Thoracic aorta (tissue), 2 donors: ENCODE results near the gene COL15A1. TPM values are rescaled to one million over a fixed set of nuclear protein-coding genes. Genes with fewer than 3 reads are reported as not detected.
A peak's percentile ranks its signal among the peaks of the same experiment; 100 is the strongest.

Experiments used
- ATAC-seq: fragments of 150-250 bp; one replicate; pipeline ENCODE4 v1.8.0; 2017; ENCODE audit warnings: low read depth; ENCODE audit not compliant: insufficient number of reproducible peaks, low FRiP score
- DNase-seq: peaks from one replicate; pipeline ENCODE4 v3.0.0-alpha.2; 2020; ENCODE audit warnings: low spot score
- H3K27ac ChIP-seq, 2 donors: fragments of 200-600 bp; sonication (generic); 1 replicate in 1 of 2; 2 replicates in 1 of 2; pipeline ENCODE4 v1.5.1; 2016; ENCODE audit warnings: mild to moderate bottlenecking in 2 of 2, moderate library complexity in 2 of 2
- H3K27me3 ChIP-seq: fragments of 200-600 bp; sonication (generic); replicated peaks from 2 replicates; pipeline ENCODE4 v1.6.0; 2016; ENCODE audit warnings: mild to moderate bottlenecking; ENCODE audit not compliant: insufficient read depth
- H3K36me3 ChIP-seq: fragments of 200-600 bp; sonication (generic); one replicate; pipeline ENCODE4 v1.5.1; 2016
- H3K4me1 ChIP-seq, 2 donors: fragments of 200-600 bp; sonication (generic); 1 replicate in 1 of 2; 2 replicates in 1 of 2; pipeline versions ENCODE4 v1.5.1 to v1.6.0; 2016; ENCODE audit warnings: low read depth in 2 of 2, mild to moderate bottlenecking in 1 of 2; ENCODE audit not compliant: control insufficient read depth in 1 of 2
- H3K4me3 ChIP-seq: fragments of 200-600 bp; sonication (generic); 2 replicates; pipeline ENCODE4 v1.5.1; 2016; ENCODE audit warnings: mild to moderate bottlenecking
- H3K9me3 ChIP-seq: fragments of 200-600 bp; sonication (generic); 2 replicates; pipeline ENCODE4 v1.5.1; 2016
- CTCF ChIP-seq: fragments of 200-600 bp; sonication (generic); IDR thresholded peaks from one replicate; pipeline ENCODE4 v1.5.1; 2019; ENCODE audit warnings: antibody characterized with exemption
- total RNA-seq, 2 donors: library from RNA; depleted of rRNA; stranded (reverse); fragments of >200 nt; gene quantifications; one replicate each; pipeline versions ENCODE4 v1.1.0 to v1.2.3, GENCODE V29; 2016

COL15A1 gene
- total RNA-seq, 2 donors from 2014 or later = 23.3 to 70.4 TPM

- Histone ChIP-seq H3K27ac (peak overlapping the region in 1 of 2 donors; percentile 68), H3K36me3 (no peaks in the 10 kb centered on the region), H3K27me3 (no peaks in the 10 kb centered on the region), H3K9me3 (no peaks in the 10 kb centered on the region), H3K4me1 (peaks cover 16 to 62% of the 10 kb centered on the region in 2 donors), H3K4me3 (no peak overlapping the region)
- no peak for DNase-seq
- no peak for TF ChIP-seq CTCF
- ATAC-seq = no peak
These were observed 23.0 kb downstream of the COL15A1 start for GRCh38 chr9:98966676-98967075.

GRCh38 chr9:98967257-98967656 is 23.6 kb downstream of the COL15A1 start:
- ATAC-seq (no peak), DNase-seq (no peak)
- no peak overlapping the region for H3K4me3 ChIP-seq
- no peaks in the 10 kb centered on the region for H3K9me3 ChIP-seq
- H3K36me3 ChIP-seq = no peaks in the 10 kb centered on the region
- H3K27ac ChIP-seq = peak overlapping the region; percentile 13 to 16
- H3K27me3 ChIP-seq = no peaks in the 10 kb centered on the region
- peaks cover 16 to 62% of the 10 kb centered on the region in 2 donors for H3K4me1 ChIP-seq
- TF ChIP-seq CTCF = no peak

- no peak for DNase-seq
- TF ChIP-seq CTCF = no peak
- Histone ChIP-seq H3K36me3 (no peaks in the 10 kb centered on the region), H3K27ac (peak overlapping the region; percentile 13 to 16), H3K27me3 (no peaks in the 10 kb centered on the region), H3K4me3 (no peak overlapping the region), H3K9me3 (no peaks in the 10 kb centered on the region), H3K4me1 (peaks cover 16 to 62% of the 10 kb centered on the region in 2 donors)
- ATAC-seq = no peak
These were observed 24.0 kb downstream of the COL15A1 start for GRCh38 chr9:98967680-98968079.

- H3K9me3 ChIP-seq = no peaks in the 10 kb centered on the region
- H3K27me3 ChIP-seq = no peaks in the 10 kb centered on the region
- no peak for ATAC-seq
- no peak overlapping the region for H3K4me3 ChIP-seq
- DNase-seq = no peak
- H3K36me3 ChIP-seq = no peaks in the 10 kb centered on the region
- H3K27ac ChIP-seq = peak overlapping the region in 1 of 2 donors; percentile 16
- H3K4me1 ChIP-seq = peaks cover 21 to 62% of the 10 kb centered on the region in 2 donors
- TF ChIP-seq CTCF = no peak
These were observed 25.1 kb downstream of the COL15A1 start for GRCh38 chr9:98968601-98969337.

GRCh38 chr9:98970532-98971041 is 26.9 kb downstream of the COL15A1 start:
- Histone ChIP-seq H3K4me1 (peaks cover 16 to 63% of the 10 kb centered on the region in 2 donors), H3K9me3 (no peaks in the 10 kb centered on the region), H3K27me3 (no peaks in the 10 kb centered on the region), H3K36me3 (no peaks in the 10 kb centered on the region), H3K27ac (no peak overlapping the region), H3K4me3 (no peak overlapping the region)
- no peak for TF ChIP-seq CTCF
- ATAC-seq (no peak), DNase-seq (no peak)
